Right lobe of liver (tissue), 6 donors: ENCODE measurements around the gene SOSTDC1. TPM values are rescaled to one million over a fixed set of nuclear protein-coding genes. Genes with fewer than 3 reads are reported as not detected.
A peak's percentile ranks its signal among the peaks of the same experiment; 100 is the strongest.

Source experiments
- ATAC-seq, 4 donors: fragments of 200-7000 bp; cut with Tn5 transposase; one replicate each; pipeline ENCODE4 v1.9.1; 2020; ENCODE audit warnings: mild to moderate bottlenecking in 4 of 4, moderate library complexity in 4 of 4
- DNase-seq, 3 donors: peaks; one replicate each; pipeline ENCODE4 v3.0.0-alpha.2; 2020
- H3K27ac ChIP-seq, 3 donors: fragments of 200-600 bp; one replicate each; pipeline ENCODE4 v1.8.0; 2022
- H3K27me3 ChIP-seq, 2 donors: fragments of 200-600 bp; one replicate each; pipeline ENCODE4 v1.8.0; 2022
- H3K36me3 ChIP-seq, 4 donors: fragments of 200-600 bp; sonication (generic) in 1 of 4; one replicate each; pipeline versions ENCODE4 v1.5.1 to v1.8.0; 2017 to 2022; ENCODE audit warnings: control low read depth in 1 of 4
- H3K4me1 ChIP-seq, 4 donors: fragments of 200-600 bp; sonication (generic) in 1 of 4; one replicate each; pipeline versions ENCODE4 v1.5.1 to v1.8.0; 2017 to 2022; ENCODE audit warnings: control low read depth in 1 of 4
- H3K4me3 ChIP-seq, 3 donors: fragments of 200-600 bp; one replicate each; pipeline ENCODE4 v1.8.0; 2022
- H3K9me3 ChIP-seq, 4 donors: fragments of 200-600 bp; sonication (generic) in 1 of 4; one replicate each; pipeline versions ENCODE4 v1.5.1 to v1.8.0; 2017 to 2022; ENCODE audit warnings: control low read depth in 1 of 4
- POLR2A ChIP-seq: fragments of 450-650 bp; IDR thresholded peaks from one replicate; pipeline ENCODE4 v1.6.1; 2017; ENCODE audit warnings: antibody characterized with exemption, mild to moderate bottlenecking
- WGBS: methylation state at CpG from one replicate; pipeline ENCODE4 v1.1.6; 2018; ENCODE audit warnings: low coverage, low lambda C conversion rate; ENCODE audit not compliant: insufficient coverage; ENCODE audit errors: missing lambda C conversion rate; 5-methylcytosine and 5-hydroxymethylcytosine counted together
- intact Hi-C, 2 donors: fragments of 100-400 bp; cut with DNase I; formaldehyde crosslinking; loops; one replicate each; pipeline versions ENCODE4 v1.11.2 to v1.14.1; 2022
- total RNA-seq, 6 experiments: library from RNA; depleted of rRNA in 2 of 6; stranded (reverse); fragments of >200 nt in 2 of 6; fragmentation: NEBNext Ultra II Directional in 3 of 6; extraction: Animal tissue kit (Norgen Biotek cat#: 25700) in 3 of 6; gene quantifications; one replicate each; pipeline versions ENCODE4 v1.1.0 to v1.2.4, GENCODE V29; 2016 to 2023
- TF ChIP-seq, protein P1 (sequence below), 4 donors: fragments of 200-600 bp in 3 of 4; fragments of 450-650 bp in 1 of 4; IDR thresholded peaks; one replicate each; pipeline versions ENCODE4 v1.5.1 to v1.8.0; 2016 to 2022; ENCODE audit warnings: antibody characterized with exemption in 4 of 4, mild to moderate bottlenecking in 2 of 4
- donor health status: DM: no; HTN: yes; CAD: no.
- donor health status: DM: no; HTN: no; CAD: no.
- donor health status: DM: no; HTN: no; CAD: no.
- donor health status: DM: no; HTN: yes; CAD: no.
- donor health status: DM: no; HTN: yes; CAD: no.

The SOSTDC1 gene
- total RNA-seq, 6 experiments from 2014 or later: not detected

DNA sequence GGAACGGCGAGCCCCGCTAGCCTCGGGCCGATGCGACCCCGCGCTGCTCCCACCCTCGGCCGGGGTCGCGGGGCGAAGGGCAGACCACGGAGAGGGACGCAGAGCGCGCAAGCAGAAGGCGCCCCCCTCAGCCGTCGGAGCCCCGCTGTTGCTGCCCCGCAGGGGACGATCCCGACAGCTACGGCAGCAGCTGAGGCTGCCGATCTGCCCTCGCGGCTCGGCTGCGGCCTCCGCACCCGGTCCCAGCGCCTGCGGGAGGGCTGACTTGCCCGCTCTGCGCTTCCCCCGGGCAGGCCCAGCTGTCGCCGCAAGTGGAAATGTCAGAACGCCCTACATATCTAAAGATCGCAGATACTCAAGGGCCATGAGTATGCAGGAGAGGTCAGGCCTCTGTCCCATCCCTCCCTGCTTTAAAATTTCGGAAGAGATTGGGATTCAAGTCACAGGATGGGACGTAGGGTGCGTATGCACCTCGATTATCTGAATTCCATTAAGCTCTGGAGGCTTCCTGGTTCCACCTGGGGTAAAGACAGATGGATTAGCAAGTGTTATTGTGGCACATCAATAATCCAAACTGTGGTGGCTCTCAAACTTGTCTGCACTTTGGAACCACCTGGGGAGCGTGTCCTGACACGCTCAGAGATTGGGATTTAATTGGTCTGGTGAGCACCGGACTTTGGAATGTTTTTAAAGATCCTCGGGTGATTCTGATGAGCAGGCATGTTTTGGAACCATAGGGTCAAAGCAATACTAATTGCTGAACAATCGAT is 44.0 kb downstream of the SOSTDC1 start, which contains the start of gene CRPPA:
CRPPA (minus strand) TSS at position 206 of the 770 bp plus-strand sequence. CDS start 216 bp downstream, outside the sequence.
- DNase-seq: peak; percentile 50 to 77 (median 65)
- H3K4me3 ChIP-seq: peak within 1 kb of the TSS; percentile 62 to 69 (median 65)
- intact Hi-C loops: no loop called here
- H3K4me1 ChIP-seq: peaks cover 0 to 11% (median 0%) of the 10 kb centered on the region in 4 donors
- peak; percentile 77 for TF ChIP-seq POLR2A
- TF ChIP-seq, protein P1, sequence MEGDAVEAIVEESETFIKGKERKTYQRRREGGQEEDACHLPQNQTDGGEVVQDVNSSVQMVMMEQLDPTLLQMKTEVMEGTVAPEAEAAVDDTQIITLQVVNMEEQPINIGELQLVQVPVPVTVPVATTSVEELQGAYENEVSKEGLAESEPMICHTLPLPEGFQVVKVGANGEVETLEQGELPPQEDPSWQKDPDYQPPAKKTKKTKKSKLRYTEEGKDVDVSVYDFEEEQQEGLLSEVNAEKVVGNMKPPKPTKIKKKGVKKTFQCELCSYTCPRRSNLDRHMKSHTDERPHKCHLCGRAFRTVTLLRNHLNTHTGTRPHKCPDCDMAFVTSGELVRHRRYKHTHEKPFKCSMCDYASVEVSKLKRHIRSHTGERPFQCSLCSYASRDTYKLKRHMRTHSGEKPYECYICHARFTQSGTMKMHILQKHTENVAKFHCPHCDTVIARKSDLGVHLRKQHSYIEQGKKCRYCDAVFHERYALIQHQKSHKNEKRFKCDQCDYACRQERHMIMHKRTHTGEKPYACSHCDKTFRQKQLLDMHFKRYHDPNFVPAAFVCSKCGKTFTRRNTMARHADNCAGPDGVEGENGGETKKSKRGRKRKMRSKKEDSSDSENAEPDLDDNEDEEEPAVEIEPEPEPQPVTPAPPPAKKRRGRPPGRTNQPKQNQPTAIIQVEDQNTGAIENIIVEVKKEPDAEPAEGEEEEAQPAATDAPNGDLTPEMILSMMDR (IDR thresholded peaks at IDR 0.05): no peak
- H3K27me3 ChIP-seq: no peaks in the 10 kb centered on the region
- peak; percentile 69 to 83 (median 76) for ATAC-seq
- H3K9me3 ChIP-seq: no peaks in the 10 kb centered on the region
- 11% methylated on average over 8 of the region's 50 CpGs for WGBS
- no peaks in the 10 kb centered on the region for H3K36me3 ChIP-seq
- peak within 1 kb of the TSS; percentile 96 to 99 (median 96) for H3K27ac ChIP-seq

DNA sequence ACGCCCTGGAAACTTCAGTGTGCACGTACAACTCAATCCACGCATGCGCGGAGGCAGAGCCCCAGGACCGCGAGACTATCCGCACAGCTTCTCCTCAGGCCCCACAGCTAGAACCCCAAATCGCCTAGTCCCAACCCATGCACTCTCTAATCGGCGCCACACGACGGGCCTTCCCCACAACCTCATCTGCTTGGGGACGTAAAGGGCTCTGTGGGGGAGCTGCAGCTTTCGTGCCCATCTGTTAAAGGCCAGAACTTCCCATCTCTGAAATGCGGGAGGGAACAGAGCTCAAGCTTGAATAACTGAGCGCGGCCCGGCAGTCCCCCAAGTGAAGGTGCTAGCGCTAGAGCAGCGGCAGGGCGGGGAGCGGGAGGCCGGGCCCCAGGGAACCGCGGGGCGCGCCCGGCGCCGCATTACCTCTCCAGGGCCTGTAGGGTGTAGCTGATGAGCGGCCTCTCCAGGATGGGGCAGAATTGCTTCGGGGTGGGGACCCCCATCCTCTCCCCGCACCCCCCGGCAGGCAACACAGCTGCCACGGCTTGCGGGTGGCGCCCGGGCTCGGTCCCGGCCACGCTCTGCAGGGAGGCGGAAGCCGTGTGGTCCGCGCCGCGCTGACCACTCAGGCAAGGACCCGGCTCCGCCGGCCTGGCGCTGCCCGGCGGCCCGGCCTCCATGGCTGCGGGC is 44.7 kb downstream of the SOSTDC1 start:
- intact Hi-C loops: no loop called here

DNA sequence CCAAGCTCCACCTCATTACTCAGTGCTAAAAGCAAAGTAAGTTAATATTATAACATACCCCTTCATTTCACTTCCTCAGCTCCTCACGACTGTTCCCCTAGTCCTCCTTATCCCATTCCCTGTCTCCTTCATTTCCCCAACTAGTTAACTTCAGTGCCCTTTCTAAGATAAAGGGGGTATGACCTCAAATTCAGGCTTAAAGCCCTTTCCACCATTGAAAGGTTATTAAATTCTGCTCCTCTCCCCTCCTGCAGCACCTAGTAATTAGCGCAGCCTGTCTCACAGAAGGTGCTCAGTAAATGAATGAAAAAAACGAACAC is 45.2 kb downstream of the SOSTDC1 start:
- Histone ChIP-seq H3K4me3 (peak overlapping the region; percentile 62 to 69 (median 65)), H3K27me3 (no peaks in the 10 kb centered on the region), H3K9me3 (no peaks in the 10 kb centered on the region), H3K4me1 (peaks cover 0 to 11% (median 0%) of the 10 kb centered on the region in 4 donors), H3K36me3 (no peaks in the 10 kb centered on the region), H3K27ac (peak overlapping the region; percentile 96 to 99 (median 96))
- ATAC-seq (no peak), DNase-seq (no peak)
- no peak for TF ChIP-seq POLR2A
- TF ChIP-seq, protein P1 (IDR thresholded peaks at IDR 0.05): no peak
- WGBS: 0% methylated on average over 3 of the region's 3 CpGs
- intact Hi-C loops: no loop called here

More for the DNA sequence above, 44.7 kb downstream of the SOSTDC1 start:
- Histone ChIP-seq H3K4me1 (peaks cover 0 to 11% (median 0%) of the 10 kb centered on the region in 4 donors), H3K27me3 (no peaks in the 10 kb centered on the region), H3K36me3 (no peaks in the 10 kb centered on the region), H3K27ac (peak overlapping the region; percentile 96 to 99 (median 96)), H3K9me3 (no peaks in the 10 kb centered on the region), H3K4me3 (peak overlapping the region; percentile 62 to 69 (median 65))
- ATAC-seq: peak; percentile 80 to 87 (median 86)
- under 1% methylated on average over 24 of the region's 56 CpGs for whole genome bisulfite sequencing
- peak; percentile 88 to 91 (median 90) for DNase-seq
- TF ChIP-seq POLR2A: peak; percentile 90
- TF ChIP-seq, protein P1 (IDR thresholded peaks at IDR 0.05): peak in 3 of 4 donors; percentile 16 to 35 (median 27)

DNA sequence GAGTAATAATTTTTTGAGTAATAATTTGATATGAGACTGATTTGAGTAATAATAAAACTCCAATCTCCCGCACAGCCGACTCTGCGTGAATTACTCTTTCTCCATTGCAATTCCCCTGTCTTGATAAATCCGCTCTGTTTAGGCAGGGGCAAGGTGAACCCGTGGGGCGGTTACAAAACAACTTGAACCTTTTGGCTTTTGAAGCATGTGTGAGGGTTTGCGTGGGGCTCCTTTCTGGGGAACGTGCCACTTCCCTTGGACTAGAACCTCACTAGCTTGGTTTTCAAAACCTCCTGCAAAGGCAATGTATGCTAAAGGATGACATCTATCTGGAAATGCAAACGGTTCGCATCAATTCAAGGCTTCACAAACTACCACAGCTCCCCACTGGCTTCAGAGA is 45.7 kb downstream of the SOSTDC1 start:
- Histone ChIP-seq H3K27ac (peak overlapping the region; percentile 96 to 99 (median 96)), H3K4me1 (peaks cover 0 to 11% (median 0%) of the 10 kb centered on the region in 4 donors), H3K4me3 (peak overlapping the region; percentile 62 to 69 (median 65)), H3K9me3 (no peaks in the 10 kb centered on the region), H3K36me3 (no peaks in the 10 kb centered on the region), H3K27me3 (no peaks in the 10 kb centered on the region)
- intact Hi-C loops: no loop called here
- no peak for ATAC-seq
- WGBS: 43% methylated on average over 9 of the region's 10 CpGs
- no peak for DNase-seq
- TF ChIP-seq, protein P1 (IDR thresholded peaks at IDR 0.05): no peak
- no peak for TF ChIP-seq POLR2A
